ENCODE results near the gene BOD1. TPM values are rescaled to one million over a fixed set of nuclear protein-coding genes. Genes with fewer than 3 reads are reported as not detected.

The BOD1 gene
- total and polyA plus RNA-seq, 9 of the 15 experiments (the other 6 are each of a cell fraction or from before 2014, with no cell fraction given), result 10.1 to 31.6 (median 22.6) TPM

DNA sequence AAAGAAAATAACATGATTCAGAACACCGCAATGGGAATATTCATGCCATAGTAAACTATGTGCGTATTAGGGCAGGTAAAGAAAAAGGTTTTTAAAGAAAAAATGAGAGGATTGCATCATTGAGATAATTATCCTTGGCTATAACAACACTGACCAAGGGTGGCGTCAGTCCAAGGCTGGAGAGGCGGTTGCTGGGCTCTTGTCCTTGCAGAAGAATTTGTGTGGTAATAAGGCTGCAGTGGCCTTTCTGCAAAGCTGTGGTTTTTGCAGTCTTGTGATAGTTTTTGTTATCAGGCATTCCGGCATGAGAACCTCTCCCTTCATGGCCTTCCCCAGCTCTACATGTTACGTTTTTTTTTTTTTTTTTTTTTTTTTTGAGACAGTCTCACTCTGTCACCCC is 14.0 kb downstream of the BOD1 start (continued):
- TF ChIP-seq, protein P1, sequence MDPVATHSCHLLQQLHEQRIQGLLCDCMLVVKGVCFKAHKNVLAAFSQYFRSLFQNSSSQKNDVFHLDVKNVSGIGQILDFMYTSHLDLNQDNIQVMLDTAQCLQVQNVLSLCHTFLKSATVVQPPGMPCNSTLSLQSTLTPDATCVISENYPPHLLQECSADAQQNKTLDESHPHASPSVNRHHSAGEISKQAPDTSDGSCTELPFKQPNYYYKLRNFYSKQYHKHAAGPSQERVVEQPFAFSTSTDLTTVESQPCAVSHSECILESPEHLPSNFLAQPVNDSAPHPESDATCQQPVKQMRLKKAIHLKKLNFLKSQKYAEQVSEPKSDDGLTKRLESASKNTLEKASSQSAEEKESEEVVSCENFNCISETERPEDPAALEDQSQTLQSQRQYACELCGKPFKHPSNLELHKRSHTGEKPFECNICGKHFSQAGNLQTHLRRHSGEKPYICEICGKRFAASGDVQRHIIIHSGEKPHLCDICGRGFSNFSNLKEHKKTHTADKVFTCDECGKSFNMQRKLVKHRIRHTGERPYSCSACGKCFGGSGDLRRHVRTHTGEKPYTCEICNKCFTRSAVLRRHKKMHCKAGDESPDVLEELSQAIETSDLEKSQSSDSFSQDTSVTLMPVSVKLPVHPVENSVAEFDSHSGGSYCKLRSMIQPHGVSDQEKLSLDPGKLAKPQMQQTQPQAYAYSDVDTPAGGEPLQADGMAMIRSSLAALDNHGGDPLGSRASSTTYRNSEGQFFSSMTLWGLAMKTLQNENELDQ (CRISPR knock-in tag; IDR thresholded peaks at IDR 0.05; ENCODE audit: borderline replicate concordance), result no peak
- TF ChIP-seq, protein P2, sequence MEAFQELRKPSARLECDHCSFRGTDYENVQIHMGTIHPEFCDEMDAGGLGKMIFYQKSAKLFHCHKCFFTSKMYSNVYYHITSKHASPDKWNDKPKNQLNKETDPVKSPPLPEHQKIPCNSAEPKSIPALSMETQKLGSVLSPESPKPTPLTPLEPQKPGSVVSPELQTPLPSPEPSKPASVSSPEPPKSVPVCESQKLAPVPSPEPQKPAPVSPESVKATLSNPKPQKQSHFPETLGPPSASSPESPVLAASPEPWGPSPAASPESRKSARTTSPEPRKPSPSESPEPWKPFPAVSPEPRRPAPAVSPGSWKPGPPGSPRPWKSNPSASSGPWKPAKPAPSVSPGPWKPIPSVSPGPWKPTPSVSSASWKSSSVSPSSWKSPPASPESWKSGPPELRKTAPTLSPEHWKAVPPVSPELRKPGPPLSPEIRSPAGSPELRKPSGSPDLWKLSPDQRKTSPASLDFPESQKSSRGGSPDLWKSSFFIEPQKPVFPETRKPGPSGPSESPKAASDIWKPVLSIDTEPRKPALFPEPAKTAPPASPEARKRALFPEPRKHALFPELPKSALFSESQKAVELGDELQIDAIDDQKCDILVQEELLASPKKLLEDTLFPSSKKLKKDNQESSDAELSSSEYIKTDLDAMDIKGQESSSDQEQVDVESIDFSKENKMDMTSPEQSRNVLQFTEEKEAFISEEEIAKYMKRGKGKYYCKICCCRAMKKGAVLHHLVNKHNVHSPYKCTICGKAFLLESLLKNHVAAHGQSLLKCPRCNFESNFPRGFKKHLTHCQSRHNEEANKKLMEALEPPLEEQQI (IDR thresholded peaks at IDR 0.05), result no peak
- TF ChIP-seq, protein P3, sequence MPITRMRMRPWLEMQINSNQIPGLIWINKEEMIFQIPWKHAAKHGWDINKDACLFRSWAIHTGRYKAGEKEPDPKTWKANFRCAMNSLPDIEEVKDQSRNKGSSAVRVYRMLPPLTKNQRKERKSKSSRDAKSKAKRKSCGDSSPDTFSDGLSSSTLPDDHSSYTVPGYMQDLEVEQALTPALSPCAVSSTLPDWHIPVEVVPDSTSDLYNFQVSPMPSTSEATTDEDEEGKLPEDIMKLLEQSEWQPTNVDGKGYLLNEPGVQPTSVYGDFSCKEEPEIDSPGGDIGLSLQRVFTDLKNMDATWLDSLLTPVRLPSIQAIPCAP (CRISPR knock-in tag; IDR thresholded peaks at IDR 0.05; ENCODE audit: borderline replicate concordance), result no peak
- TF ChIP-seq MTA1 (IDR thresholded peaks at IDR 0.05; ENCODE audit: borderline replicate concordance), result no peak
- TF ChIP-seq DDX20 (tag; IDR thresholded peaks at IDR 0.05; ENCODE audit: low read depth), result no peak
- TF ChIP-seq YBX1 (IDR thresholded peaks at IDR 0.05), result no peak
- TF ChIP-seq ZBTB7A (IDR thresholded peaks at IDR 0.05; ENCODE audit: borderline replicate concordance, control insufficient read depth, low read depth, low read length), result no peak
- no peak for TF ChIP-seq MAZ (CRISPR knock-in tag; conservative IDR thresholded peaks at IDR 0.05 in 1 of 2, IDR thresholded peaks at IDR 0.05 in 1 of 2)
- no peak for TF ChIP-seq CAMTA2 (CRISPR knock-in tag; conservative IDR thresholded peaks at IDR 0.05)
- no peak for TF ChIP-seq CHD1 (IDR thresholded peaks at IDR 0.05; ENCODE audit: low read length)
- no peak for TF ChIP-seq NR4A1 (CRISPR knock-in tag; IDR thresholded peaks at IDR 0.05)
- TF ChIP-seq NR4A1 (tag; IDR thresholded peaks at IDR 0.05), result no peak
- TF ChIP-seq ZNF232 (CRISPR knock-in tag; IDR thresholded peaks at IDR 0.05), result no peak
- TF ChIP-seq CREB1 (IDR thresholded peaks at IDR 0.05), result no peak
- 0 out of 2 replicates have a peak, but pooled peaks have one; percentile 21 for TF ChIP-seq CREB1 (CRISPR knock-in tag; IDR thresholded peaks at IDR 0.05)
- no peak for TF ChIP-seq MED1 (CRISPR knock-in tag; IDR thresholded peaks at IDR 0.05; ENCODE audit: borderline replicate concordance)
- TF ChIP-seq HEY1 (CRISPR knock-in tag; IDR thresholded peaks at IDR 0.05; ENCODE audit: borderline replicate concordance), result no peak
- TF ChIP-seq, protein P4, sequence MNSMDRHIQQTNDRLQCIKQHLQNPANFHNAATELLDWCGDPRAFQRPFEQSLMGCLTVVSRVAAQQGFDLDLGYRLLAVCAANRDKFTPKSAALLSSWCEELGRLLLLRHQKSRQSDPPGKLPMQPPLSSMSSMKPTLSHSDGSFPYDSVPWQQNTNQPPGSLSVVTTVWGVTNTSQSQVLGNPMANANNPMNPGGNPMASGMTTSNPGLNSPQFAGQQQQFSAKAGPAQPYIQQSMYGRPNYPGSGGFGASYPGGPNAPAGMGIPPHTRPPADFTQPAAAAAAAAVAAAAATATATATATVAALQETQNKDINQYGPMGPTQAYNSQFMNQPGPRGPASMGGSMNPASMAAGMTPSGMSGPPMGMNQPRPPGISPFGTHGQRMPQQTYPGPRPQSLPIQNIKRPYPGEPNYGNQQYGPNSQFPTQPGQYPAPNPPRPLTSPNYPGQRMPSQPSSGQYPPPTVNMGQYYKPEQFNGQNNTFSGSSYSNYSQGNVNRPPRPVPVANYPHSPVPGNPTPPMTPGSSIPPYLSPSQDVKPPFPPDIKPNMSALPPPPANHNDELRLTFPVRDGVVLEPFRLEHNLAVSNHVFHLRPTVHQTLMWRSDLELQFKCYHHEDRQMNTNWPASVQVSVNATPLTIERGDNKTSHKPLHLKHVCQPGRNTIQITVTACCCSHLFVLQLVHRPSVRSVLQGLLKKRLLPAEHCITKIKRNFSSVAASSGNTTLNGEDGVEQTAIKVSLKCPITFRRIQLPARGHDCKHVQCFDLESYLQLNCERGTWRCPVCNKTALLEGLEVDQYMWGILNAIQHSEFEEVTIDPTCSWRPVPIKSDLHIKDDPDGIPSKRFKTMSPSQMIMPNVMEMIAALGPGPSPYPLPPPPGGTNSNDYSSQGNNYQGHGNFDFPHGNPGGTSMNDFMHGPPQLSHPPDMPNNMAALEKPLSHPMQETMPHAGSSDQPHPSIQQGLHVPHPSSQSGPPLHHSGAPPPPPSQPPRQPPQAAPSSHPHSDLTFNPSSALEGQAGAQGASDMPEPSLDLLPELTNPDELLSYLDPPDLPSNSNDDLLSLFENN (IDR thresholded peaks at IDR 0.05; ENCODE audit: low read depth in 2 of 2, low read length in 2 of 2), result no peak
- TF ChIP-seq KDM4B (IDR thresholded peaks at IDR 0.05; ENCODE audit: borderline replicate concordance in 2 of 2, low read depth in 1 of 2), result no peak
- no peak for TF ChIP-seq ZNF57 (CRISPR knock-in tag; IDR thresholded peaks at IDR 0.05)

Measured in K562 (cell line).